Type B pancreatic cell (in vitro differentiated cells): ENCODE measurements around the gene NUP188. TPM values are rescaled to one million over a fixed set of nuclear protein-coding genes. Genes with fewer than 3 reads are reported as not detected.

Experiments used
- DNase-seq: peaks from one replicate; pipeline ENCODE4 v3.0.0; 2021; ENCODE audit warnings: mixed read lengths; ENCODE audit not compliant: unreplicated experiment; ENCODE audit errors: extremely low spot score
- H3K27ac Mint-ChIP-seq: 2 replicates; pipeline ENCODE4 v1.8.0; 2021; ENCODE audit warnings: mild to moderate bottlenecking, mixed read lengths
- H3K27me3 Mint-ChIP-seq: 2 replicates; pipeline ENCODE4 v1.8.0; 2021; ENCODE audit warnings: mixed read lengths
- H3K36me3 Mint-ChIP-seq: 2 replicates; pipeline ENCODE4 v1.8.0; 2021; ENCODE audit warnings: mixed read lengths
- H3K4me1 Mint-ChIP-seq: one replicate; pipeline ENCODE4 v1.8.0; 2021; ENCODE audit warnings: mixed read lengths; ENCODE audit not compliant: unreplicated experiment
- H3K4me3 Mint-ChIP-seq: 2 replicates; pipeline ENCODE4 v1.8.0; 2021; ENCODE audit warnings: mild to moderate bottlenecking, mixed read lengths
- H3K9me3 Mint-ChIP-seq: 2 replicates; pipeline ENCODE4 v1.8.0; 2021; ENCODE audit warnings: mixed read lengths
- total RNA-seq: library from RNA; stranded (reverse); gene quantifications from 2 replicates; pipeline ENCODE4 v1.2.1, GENCODE V29; 2021; ENCODE audit warnings: low replicate concordance
- TF ChIP-seq, protein P1 (sequence below): fragments of 200-600 bp; sonication (generic); conservative IDR thresholded peaks from 2 replicates; pipeline ENCODE4 v1.5.0; 2021; ENCODE audit warnings: antibody characterized with exemption, mild to moderate bottlenecking

The NUP188 gene
- total RNA-seq, 1 donor from 2014 or later = 63.7 TPM

GRCh38 chr9:129012893-129013448 lies 65.5 kb downstream of the NUP188 start:
- no peak for DNase-seq
- no peaks in the 10 kb centered on the region for H3K9me3 Mint-ChIP-seq
- peaks cover 4% of the 10 kb centered on the region for H3K36me3 Mint-ChIP-seq
- H3K4me3 Mint-ChIP-seq = no peak overlapping the region
- TF ChIP-seq, protein P1, sequence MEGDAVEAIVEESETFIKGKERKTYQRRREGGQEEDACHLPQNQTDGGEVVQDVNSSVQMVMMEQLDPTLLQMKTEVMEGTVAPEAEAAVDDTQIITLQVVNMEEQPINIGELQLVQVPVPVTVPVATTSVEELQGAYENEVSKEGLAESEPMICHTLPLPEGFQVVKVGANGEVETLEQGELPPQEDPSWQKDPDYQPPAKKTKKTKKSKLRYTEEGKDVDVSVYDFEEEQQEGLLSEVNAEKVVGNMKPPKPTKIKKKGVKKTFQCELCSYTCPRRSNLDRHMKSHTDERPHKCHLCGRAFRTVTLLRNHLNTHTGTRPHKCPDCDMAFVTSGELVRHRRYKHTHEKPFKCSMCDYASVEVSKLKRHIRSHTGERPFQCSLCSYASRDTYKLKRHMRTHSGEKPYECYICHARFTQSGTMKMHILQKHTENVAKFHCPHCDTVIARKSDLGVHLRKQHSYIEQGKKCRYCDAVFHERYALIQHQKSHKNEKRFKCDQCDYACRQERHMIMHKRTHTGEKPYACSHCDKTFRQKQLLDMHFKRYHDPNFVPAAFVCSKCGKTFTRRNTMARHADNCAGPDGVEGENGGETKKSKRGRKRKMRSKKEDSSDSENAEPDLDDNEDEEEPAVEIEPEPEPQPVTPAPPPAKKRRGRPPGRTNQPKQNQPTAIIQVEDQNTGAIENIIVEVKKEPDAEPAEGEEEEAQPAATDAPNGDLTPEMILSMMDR = no peak
- H3K4me1 Mint-ChIP-seq = no peaks in the 10 kb centered on the region
- H3K27ac Mint-ChIP-seq = no peak overlapping the region
- no peaks in the 10 kb centered on the region for H3K27me3 Mint-ChIP-seq

DNA sequence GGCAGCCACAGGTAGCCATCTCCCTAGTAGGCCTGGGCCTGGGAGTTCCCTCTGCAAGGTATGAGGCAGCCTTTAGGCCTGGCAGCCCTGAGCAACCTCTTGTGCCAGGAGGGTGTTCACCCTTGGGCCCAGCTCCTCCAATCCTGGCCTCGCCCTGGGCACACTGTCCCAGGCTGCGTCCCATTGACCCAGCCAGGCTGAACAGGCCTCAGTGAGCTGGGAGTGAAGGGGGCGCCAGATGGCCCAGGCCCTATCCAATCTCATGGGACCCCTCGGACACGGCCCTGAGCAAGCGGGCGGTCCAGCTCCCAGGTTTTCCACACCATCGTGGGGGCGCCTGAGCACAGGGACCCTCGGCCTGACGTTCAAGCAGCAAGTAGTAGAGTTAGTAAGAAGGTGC lies 66.2 kb downstream of the NUP188 start:
- Mint-ChIP-seq H3K9me3 (no peaks in the 10 kb centered on the region), H3K4me1 (no peaks in the 10 kb centered on the region), H3K27me3 (no peaks in the 10 kb centered on the region), H3K4me3 (no peak overlapping the region), H3K36me3 (peaks cover 4% of the 10 kb centered on the region), H3K27ac (no peak overlapping the region)
- peak; percentile 67 for DNase-seq
- TF ChIP-seq, protein P1 = no peak

GRCh38 chr9:129014124-129014523 lies 66.6 kb downstream of the NUP188 start:
- TF ChIP-seq, protein P1 = no peak
- no peak overlapping the region for H3K4me3 Mint-ChIP-seq
- H3K9me3 Mint-ChIP-seq = no peaks in the 10 kb centered on the region
- H3K4me1 Mint-ChIP-seq = no peaks in the 10 kb centered on the region
- H3K27me3 Mint-ChIP-seq = no peaks in the 10 kb centered on the region
- DNase-seq = no peak
- peaks cover 7% of the 10 kb centered on the region for H3K36me3 Mint-ChIP-seq
- H3K27ac Mint-ChIP-seq = no peak overlapping the region

GRCh38 chr9:129014608-129015007 lies 67.1 kb downstream of the NUP188 start:
- Mint-ChIP-seq H3K36me3 (peaks cover 7% of the 10 kb centered on the region), H3K9me3 (no peaks in the 10 kb centered on the region)
- TF ChIP-seq, protein P1 = no peak

GRCh38 chr9:129021091-129021490 lies 73.6 kb downstream of the NUP188 start:
- no peaks in the 10 kb centered on the region for H3K9me3 Mint-ChIP-seq
- H3K27me3 Mint-ChIP-seq = no peaks in the 10 kb centered on the region
- H3K27ac Mint-ChIP-seq = no peak overlapping the region
- H3K4me3 Mint-ChIP-seq = no peak overlapping the region
- H3K4me1 Mint-ChIP-seq = peaks cover 25% of the 10 kb centered on the region
- H3K36me3 Mint-ChIP-seq = peaks cover 6% of the 10 kb centered on the region
- TF ChIP-seq, protein P1 = no peak
- no peak for DNase-seq

More at GRCh38 chr9:129014608-129015007, 67.1 kb downstream of the NUP188 start:
- H3K4me1 Mint-ChIP-seq = no peaks in the 10 kb centered on the region
- H3K4me3 Mint-ChIP-seq = no peak overlapping the region
- H3K27me3 Mint-ChIP-seq = no peaks in the 10 kb centered on the region
- H3K27ac Mint-ChIP-seq = no peak overlapping the region
- DNase-seq = no peak

DNA sequence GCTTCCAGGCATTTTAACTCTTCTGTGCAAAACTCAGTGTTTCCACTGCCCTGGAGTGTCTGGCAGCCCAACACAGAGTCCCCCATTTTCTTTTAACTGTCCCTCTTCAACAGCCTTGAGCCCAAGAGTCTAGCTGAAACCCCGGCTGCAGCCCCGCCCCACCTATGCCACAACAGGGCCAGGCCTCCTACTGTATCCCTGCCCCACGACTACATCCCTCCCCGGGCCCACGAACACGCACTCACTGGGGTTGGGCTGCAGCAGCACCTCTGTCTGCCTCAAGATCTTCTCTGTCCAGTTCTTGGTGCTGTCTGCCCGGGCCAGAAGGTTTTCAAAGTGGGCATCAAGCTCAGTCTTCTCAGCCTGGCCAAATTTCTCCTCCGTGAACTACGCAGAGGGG lies 74.5 kb downstream of the NUP188 start:
- H3K4me1 Mint-ChIP-seq = peaks cover 32% of the 10 kb centered on the region
- TF ChIP-seq, protein P1 = no peak
- DNase-seq = no peak
- H3K4me3 Mint-ChIP-seq = no peak overlapping the region
- H3K27me3 Mint-ChIP-seq = no peaks in the 10 kb centered on the region
- no peaks in the 10 kb centered on the region for H3K9me3 Mint-ChIP-seq
- H3K27ac Mint-ChIP-seq = peak overlapping the region; percentile 86
- H3K36me3 Mint-ChIP-seq = peaks cover 6% of the 10 kb centered on the region
